Measurements from ENCODE around the gene CNOT3.

- TF ChIP-seq CTCF (IDR thresholded peaks at IDR 0.05): no peak
- no peak for TF ChIP-seq POLR2A (IDR thresholded peaks at IDR 0.05)
These were observed 9.7 kb upstream of the CNOT3 start for GRCh38 chr19:54127688-54128440.
